Testis (tissue), 2 donors: ENCODE results near the gene ZNF644.

Experiments
- POLR2A ChIP-seq: fragments of 450-650 bp; IDR thresholded peaks from one replicate; pipeline ENCODE4 v1.6.1; 2017; ENCODE audit warnings: antibody characterized with exemption, mild to moderate bottlenecking, moderate library complexity
- TF ChIP-seq, protein P1 (sequence below), 3 experiments: fragments of 450-650 bp in 2 of 3; fragments of 200-600 bp in 1 of 3; sonication (generic) in 1 of 3; IDR thresholded peaks; one replicate each; pipeline ENCODE4 v1.5.1; 2016 to 2019; ENCODE audit warnings: antibody characterized with exemption in 3 of 3, mild to moderate bottlenecking in 2 of 3, moderate library complexity in 1 of 3

DNA sequence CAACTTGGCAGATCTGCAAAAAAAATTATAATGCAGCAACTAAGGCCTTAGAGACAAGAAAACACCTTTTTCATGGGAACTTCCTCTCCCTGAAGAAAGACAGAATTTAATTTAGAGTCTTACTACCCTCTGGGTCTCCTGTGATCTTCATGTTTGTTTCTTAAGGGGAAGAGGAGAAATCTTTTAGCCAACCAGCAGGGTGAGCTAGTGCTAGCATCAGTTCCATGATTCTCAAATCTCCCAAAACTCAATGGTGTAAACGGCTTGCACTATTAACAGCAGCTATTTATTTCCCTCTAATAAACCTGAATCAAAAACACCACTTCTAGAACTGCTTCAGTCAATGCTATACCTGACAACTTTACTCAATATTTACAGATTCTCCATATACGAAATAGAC is 3.8 kb downstream of the ZNF644 start:
- TF ChIP-seq, protein P1, sequence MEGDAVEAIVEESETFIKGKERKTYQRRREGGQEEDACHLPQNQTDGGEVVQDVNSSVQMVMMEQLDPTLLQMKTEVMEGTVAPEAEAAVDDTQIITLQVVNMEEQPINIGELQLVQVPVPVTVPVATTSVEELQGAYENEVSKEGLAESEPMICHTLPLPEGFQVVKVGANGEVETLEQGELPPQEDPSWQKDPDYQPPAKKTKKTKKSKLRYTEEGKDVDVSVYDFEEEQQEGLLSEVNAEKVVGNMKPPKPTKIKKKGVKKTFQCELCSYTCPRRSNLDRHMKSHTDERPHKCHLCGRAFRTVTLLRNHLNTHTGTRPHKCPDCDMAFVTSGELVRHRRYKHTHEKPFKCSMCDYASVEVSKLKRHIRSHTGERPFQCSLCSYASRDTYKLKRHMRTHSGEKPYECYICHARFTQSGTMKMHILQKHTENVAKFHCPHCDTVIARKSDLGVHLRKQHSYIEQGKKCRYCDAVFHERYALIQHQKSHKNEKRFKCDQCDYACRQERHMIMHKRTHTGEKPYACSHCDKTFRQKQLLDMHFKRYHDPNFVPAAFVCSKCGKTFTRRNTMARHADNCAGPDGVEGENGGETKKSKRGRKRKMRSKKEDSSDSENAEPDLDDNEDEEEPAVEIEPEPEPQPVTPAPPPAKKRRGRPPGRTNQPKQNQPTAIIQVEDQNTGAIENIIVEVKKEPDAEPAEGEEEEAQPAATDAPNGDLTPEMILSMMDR (IDR thresholded peaks at IDR 0.05) = no peak
- no peak for TF ChIP-seq POLR2A
